Endothelial cell of umbilical vein (primary cell): Measurements from ENCODE around the gene EVX2. TPM values are rescaled to one million over a fixed set of nuclear protein-coding genes. Genes with fewer than 3 reads are reported as not detected.

Source experiments
- BruUV-seq: library from RNA; stranded (reverse); fragments of 400-500 nt; replicated peaks from 2 replicates; lab custom pipeline; 2021; lab: Mats Ljungman, UMichigan
- CTCF ChIA-PET: fragments of 300-600, 350-600 bp; sonication (Branson Sonifier 250); formaldehyde crosslinking; loops from one replicate; lab custom pipeline; 2021; ENCODE audit warnings: antibody characterized with exemption, inconsistent platforms; lab: Charles Lee
- POLR2A ChIA-PET: fragments of 300-600, 350-600 bp; sonication (Branson Sonifier 250); formaldehyde crosslinking; loops from one replicate; lab custom pipeline; 2021; ENCODE audit warnings: antibody characterized with exemption, inconsistent platforms; lab: Charles Lee
- DNase-seq: peaks from one replicate; pipeline ENCODE4 v3.0.0-alpha.2; 2011; ENCODE audit warnings: low read depth, low spot score
- FAIRE-seq: peaks from 2 replicates; lab custom pipeline; 2011; peaks lifted over from hg19 to GRCh38; lab: Jason Lieb, UNC
- H2AFZ ChIP-seq: 2 replicates; pipeline ENCODE4 v1.6.0; 2012; ENCODE audit warnings: low read depth, low read length, control low read depth, inconsistent platforms
- H3K27ac ChIP-seq: 2 replicates; pipeline ENCODE4 v1.5.1; 2011; ENCODE audit warnings: low read depth, mild to moderate bottlenecking, control low read depth, low read length, moderate library complexity; ENCODE audit not compliant: insufficient read depth
- H3K27me3 ChIP-seq, 2 experiments: 2 replicates each; pipeline versions ENCODE4 v1.6.0 to v1.6.1; 2011; ENCODE audit warnings: low read length in 2 of 2, mixed read lengths in 1 of 2; ENCODE audit not compliant: control insufficient read depth in 2 of 2, insufficient read depth in 2 of 2
- H3K36me3 ChIP-seq, 2 experiments: 2 replicates in 1 of 2; 3 replicates in 1 of 2; pipeline ENCODE4 v1.5.1; 2011; ENCODE audit warnings: low read length in 2 of 2, mild to moderate bottlenecking in 1 of 2, moderate library complexity in 1 of 2; ENCODE audit not compliant: control insufficient read depth in 2 of 2, insufficient read depth in 2 of 2; ENCODE audit errors: extremely low read depth in 1 of 2
- H3K4me1 ChIP-seq: 3 replicates; pipeline ENCODE4 v1.5.1; 2011; ENCODE audit warnings: mild to moderate bottlenecking, low read length; ENCODE audit not compliant: control insufficient read depth, insufficient read depth; ENCODE audit errors: extremely low read depth
- H3K4me2 ChIP-seq: 2 replicates; pipeline ENCODE4 v1.6.1; 2011; ENCODE audit warnings: low read length, control low read depth, mixed read lengths; ENCODE audit not compliant: insufficient read depth
- H3K4me3 ChIP-seq, 3 experiments: fragments of 200-600 bp in 1 of 3; sonication (generic), shearing (Covaris generic) in 1 of 3; replicated peaks in 1 of 3; 2 replicates each; pipeline ENCODE4 v1.5.1; 2011 to 2016; ENCODE audit warnings: control low read depth in 3 of 3, low read length in 3 of 3, mild to moderate bottlenecking in 2 of 3, inconsistent platforms in 1 of 3, low read depth in 1 of 3, moderate library complexity in 1 of 3; ENCODE audit not compliant: insufficient read depth in 1 of 3
- H3K79me2 ChIP-seq: 2 replicates; pipeline ENCODE4 v1.6.0; 2012; ENCODE audit warnings: low read length, inconsistent platforms; ENCODE audit not compliant: control insufficient read depth, insufficient read depth
- H3K9ac ChIP-seq: replicated peaks from 2 replicates; pipeline ENCODE3; 2011; ENCODE audit warnings: low read length, control low read depth; ENCODE audit not compliant: insufficient read depth; ENCODE audit errors: extremely low read depth
- H3K9me1 ChIP-seq: replicated peaks from 3 replicates; pipeline ENCODE4 v1.6.0; 2011; ENCODE audit warnings: mild to moderate bottlenecking, low read length; ENCODE audit not compliant: control insufficient read depth, insufficient read depth; ENCODE audit errors: extremely low read depth
- H3K9me3 ChIP-seq: replicated peaks from 2 replicates; pipeline ENCODE4 v1.5.1; 2012; ENCODE audit warnings: low read length, inconsistent platforms; ENCODE audit not compliant: control insufficient read depth, insufficient read depth
- H4K20me1 ChIP-seq: replicated peaks from 2 replicates; pipeline ENCODE3; 2011; ENCODE audit warnings: mild to moderate bottlenecking, low read length; ENCODE audit not compliant: control insufficient read depth, insufficient read depth; ENCODE audit errors: extremely low read depth
- CTCF ChIP-seq, 2 donors: IDR thresholded peaks; 1 replicate in 1 of 2; 2 replicates in 1 of 2; pipeline ENCODE4 v1.5.1; 2011; ENCODE audit warnings: low read length in 2 of 2, mild to moderate bottlenecking in 2 of 2, moderate library complexity in 2 of 2, control low read depth in 1 of 2, inconsistent platforms in 1 of 2, low read depth in 1 of 2; ENCODE audit not compliant: insufficient read depth in 1 of 2; ENCODE audit errors: extremely low read depth in 1 of 2
- EZH2 ChIP-seq: IDR thresholded peaks from 2 replicates; pipeline ENCODE4 v1.6.1; 2012; ENCODE audit warnings: borderline replicate concordance, low read depth, mild to moderate bottlenecking, moderate library complexity, low read length, inconsistent platforms; ENCODE audit not compliant: severe bottlenecking
- FOS ChIP-seq: IDR thresholded peaks from 2 replicates; pipeline ENCODE4 v1.6.1; 2011; ENCODE audit warnings: mild to moderate bottlenecking, low read length, moderate library complexity, borderline replicate concordance; ENCODE audit not compliant: insufficient read depth
- GATA2 ChIP-seq: IDR thresholded peaks from 2 replicates; pipeline ENCODE4 v1.7.0; 2011; ENCODE audit warnings: low read depth, mild to moderate bottlenecking, moderate library complexity, mixed read lengths, low read length; ENCODE audit not compliant: insufficient read length, insufficient read depth
- JUN ChIP-seq: IDR thresholded peaks from 2 replicates; pipeline ENCODE4 v1.6.1; 2011; ENCODE audit warnings: borderline replicate concordance, low read depth; ENCODE audit not compliant: insufficient read length, insufficient read depth
- MYC ChIP-seq: IDR thresholded peaks from one replicate; pipeline ENCODE4 v1.6.1; 2011; ENCODE audit warnings: mild to moderate bottlenecking, low read depth, low read length
- dilution Hi-C: fragments of 300-500 bp; cut with MboI; formaldehyde crosslinking; loops from one replicate; pipeline ENCODE4 v1.15.0; 2019; ENCODE audit warnings: low sequenced_read_pairs; ENCODE audit not compliant: extremely low pct_ligation_motif_present
- intact Hi-C: fragments of 100-400 bp; cut with micrococcal nuclease; formaldehyde crosslinking; loops from one replicate; pipeline ENCODE4 v1.10.0; 2022
- polyA plus RNA-seq, 4 experiments: library from polyadenylated mRNA; depleted of rRNA in 3 of 4; stranded (reverse) in 3 of 4; unstranded in 1 of 4; fragments of >200 nt; gene quantifications; 2 replicates each; pipeline versions ENCODE4 v1.2.1 to v1.2.3, GENCODE V29; 2011 to 2012; ENCODE audit warnings: missing spikeins in 1 of 4
- total RNA-seq: library from RNA; stranded (reverse); gene quantifications from 2 replicates; pipeline ENCODE4 v1.2.3, GENCODE V29; 2021
- TF ChIP-seq, protein P1 (sequence below): IDR thresholded peaks from 2 replicates; pipeline ENCODE4 v1.6.1; 2011; ENCODE audit not compliant: insufficient read depth, insufficient read length

EVX2 gene
- total and polyA plus RNA-seq, 2 donors (not counting 3 experiments of a cell fraction or from before 2014, with no cell fraction given), result not detected

DNA sequence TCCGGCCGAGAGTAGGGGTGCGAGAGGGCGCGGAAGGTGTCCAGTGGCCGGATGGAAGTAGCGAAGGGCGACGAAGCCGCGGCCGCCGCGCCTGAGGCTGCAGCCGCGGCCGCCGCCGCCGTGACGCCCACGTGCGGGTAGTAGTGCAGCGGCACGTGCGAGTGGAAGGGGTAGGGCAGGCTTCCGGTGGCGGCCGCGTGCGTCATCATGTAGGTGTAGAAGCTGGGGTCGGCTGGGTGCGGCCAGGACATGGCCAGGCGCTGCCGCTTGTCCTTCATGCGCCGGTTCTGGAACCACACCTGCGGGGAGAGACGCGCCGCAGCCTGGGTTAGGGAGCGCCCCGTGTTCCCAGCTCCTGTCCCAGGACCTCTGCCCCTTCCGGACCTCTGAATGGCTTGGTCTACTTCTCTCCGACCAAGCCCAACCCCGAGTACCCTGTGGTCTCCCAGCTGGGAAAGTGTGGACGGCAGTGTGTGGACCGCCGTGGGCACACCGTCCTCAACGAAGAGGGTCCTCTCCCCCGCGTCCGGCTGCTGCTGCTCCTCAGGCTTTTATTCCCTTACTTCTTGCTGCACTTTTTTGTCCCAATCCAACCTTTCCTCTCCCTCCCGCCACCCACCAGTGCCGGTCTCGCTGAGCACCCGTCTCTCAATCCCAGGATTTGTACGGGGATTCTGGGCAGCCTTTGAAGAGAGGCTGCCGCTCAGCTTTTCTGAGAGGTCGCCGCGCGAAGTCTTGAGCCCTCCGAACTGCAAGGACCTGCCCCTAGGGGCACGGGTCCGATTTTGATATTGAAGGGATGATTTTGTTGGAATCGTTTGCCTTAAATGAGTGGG, 3.0 kb downstream of the EVX2 start:
- CTCF ChIA-PET, result interaction anchor here (0.6 to 2.8 kb wide), 10 partner anchors 8 to 719 kb away, joined by 3 to 19 read pairs (median 4); no protein-coding TSS in a partner anchor
- Histone ChIP-seq H3K9me3 (no peaks in the 10 kb centered on the region), H3K27ac (no peak overlapping the region), H3K79me2 (no peaks in the 10 kb centered on the region), H4K20me1 (peaks cover 2% of the 10 kb centered on the region), H3K9ac (no peak overlapping the region), H3K4me1 (no peaks in the 10 kb centered on the region), H3K9me1 (no peaks in the 10 kb centered on the region), H3K4me2 (no peak overlapping the region), H2AFZ (no peak overlapping the region), H3K4me3 (no peak overlapping the region), H3K27me3 (peaks cover 82 to 97% of the 10 kb centered on the region in 2 experiments), H3K36me3 (no peaks in the 10 kb centered on the region)
- BruUV-seq, result no TSS peak
- TF ChIP-seq MYC, result no peak
- TF ChIP-seq EZH2, result peak; percentile 98
- POLR2A ChIA-PET, result no interaction called here
- intact Hi-C loops, result loop anchor here (2.0 kb wide), 2 partner anchors 16 to 78 kb away; partner anchors contain the start of gene LNPK
- dilution Hi-C loops, result no loop called here
- FAIRE-seq, result no peak
- DNase-seq, result no peak

- no peak overlapping the region for H3K27ac ChIP-seq
- DNase-seq (no peak), FAIRE-seq (peak; percentile 48)
- POLR2A ChIA-PET, result no interaction called here
- no peak for TF ChIP-seq MYC
- peak; percentile 81 to 82 for TF ChIP-seq CTCF (IDR thresholded peaks at IDR 0.05; ENCODE audit: extremely low read depth in 1 of 2, insufficient read depth in 1 of 2, low read depth in 1 of 2, low read length in 2 of 2)
- no peak for TF ChIP-seq EZH2
- TF ChIP-seq, protein P1, sequence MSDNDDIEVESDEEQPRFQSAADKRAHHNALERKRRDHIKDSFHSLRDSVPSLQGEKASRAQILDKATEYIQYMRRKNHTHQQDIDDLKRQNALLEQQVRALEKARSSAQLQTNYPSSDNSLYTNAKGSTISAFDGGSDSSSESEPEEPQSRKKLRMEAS, result no peak
- TF ChIP-seq FOS, result no peak
- no peak for TF ChIP-seq GATA2
- TF ChIP-seq JUN, result no peak
- dilution Hi-C loops, result no loop called here
- H3K4me1 ChIP-seq, result no peaks in the 10 kb centered on the region
- intact Hi-C loops, result loop anchor here (2.0 kb wide), 2 partner anchors 17 to 77 kb away; partner anchors contain the start of gene LNPK
- no peaks in the 10 kb centered on the region for H3K79me2 ChIP-seq
- BruUV-seq, result no TSS peak
- H3K9me1 ChIP-seq, result no peaks in the 10 kb centered on the region
- no peaks in the 10 kb centered on the region for H3K9me3 ChIP-seq
- no peak overlapping the region for H3K9ac ChIP-seq
- H3K4me3 ChIP-seq, result no peak overlapping the region
- no peaks in the 10 kb centered on the region for H3K36me3 ChIP-seq
- H2AFZ ChIP-seq, result no peak overlapping the region
- peaks cover 2% of the 10 kb centered on the region for H4K20me1 ChIP-seq
- CTCF ChIA-PET, result interaction anchor here (0.6 to 2.8 kb wide), 11 partner anchors 9 to 772 kb away, joined by 3 to 19 read pairs (median 4); no protein-coding TSS in a partner anchor
- H3K27me3 ChIP-seq, result peaks cover 80 to 97% of the 10 kb centered on the region in 2 experiments
- H3K4me2 ChIP-seq, result no peak overlapping the region
Observed at GRCh38 chr2:176079831-176080539, 3.8 kb downstream of the EVX2 start.
